Right renal cortex interstitium (tissue), 3 donors: ENCODE results near the gene MALRD1. TPM values are rescaled to one million over a fixed set of nuclear protein-coding genes. Genes with fewer than 3 reads are reported as not detected.

ENCODE experiments used
- DNase-seq, 3 donors: peaks; one replicate each; pipeline ENCODE4 v3.0.0-alpha.2; 2013; ENCODE audit warnings: low read depth in 3 of 3, low spot score in 2 of 3
- polyA plus RNA-seq, 3 donors: library from polyadenylated mRNA; unstranded; fragments of 120-200 nt; gene quantifications; one replicate each; pipeline ENCODE4 v1.2.1, GENCODE V29; 2013; ENCODE audit not compliant: insufficient read length in 3 of 3

Gene MALRD1
- polyA plus RNA-seq, 3 donors, result 1.5 to 2.7 (median 2.4) TPM

- DNase-seq, result no peak
Measured at GRCh38 chr10:19628767-19629560, 580.4 kb downstream of the MALRD1 start.

GRCh38 chr10:19629567-19629966 lies 581.0 kb downstream of the MALRD1 start:
- DNase-seq, result no peak

- no peak for DNase-seq
Measured at GRCh38 chr10:19634163-19634562, 585.6 kb downstream of the MALRD1 start.

GRCh38 chr10:19638182-19638895 lies 589.7 kb downstream of the MALRD1 start:
- peak; percentile 72 to 82 (median 73) for DNase-seq

- DNase-seq, result peak in 1 of 3 donors; percentile 33
Measured at GRCh38 chr10:19638896-19639233, 590.3 kb downstream of the MALRD1 start.

GRCh38 chr10:19640566-19641263 lies 592.1 kb downstream of the MALRD1 start:
- no peak for DNase-seq

GRCh38 chr10:19651549-19651948 lies 602.9 kb downstream of the MALRD1 start:
- no peak for DNase-seq

GRCh38 chr10:19652750-19653149 lies 604.1 kb downstream of the MALRD1 start:
- DNase-seq, result no peak

- DNase-seq, result no peak
Measured at GRCh38 chr10:19653931-19654330, 605.3 kb downstream of the MALRD1 start.

- DNase-seq, result no peak
Measured at GRCh38 chr10:19654576-19654975, 606.0 kb downstream of the MALRD1 start.

- DNase-seq, result no peak
Measured at GRCh38 chr10:19656420-19657042, 607.9 kb downstream of the MALRD1 start.

GRCh38 chr10:19658131-19658530 lies 609.5 kb downstream of the MALRD1 start:
- no peak for DNase-seq

GRCh38 chr10:19658622-19659233 lies 610.1 kb downstream of the MALRD1 start:
- DNase-seq, result no peak

- no peak for DNase-seq
Measured at GRCh38 chr10:19659920-19660655, 611.5 kb downstream of the MALRD1 start.

GRCh38 chr10:19663344-19663743 lies 614.7 kb downstream of the MALRD1 start:
- no peak for DNase-seq

GRCh38 chr10:19668116-19668515 lies 619.5 kb downstream of the MALRD1 start:
- no peak for DNase-seq

GRCh38 chr10:19676063-19676462 lies 627.5 kb downstream of the MALRD1 start:
- no peak for DNase-seq

GRCh38 chr10:19683356-19683755 lies 634.8 kb downstream of the MALRD1 start:
- DNase-seq, result peak in 1 of 3 donors; percentile 15

GRCh38 chr10:19683960-19684359 lies 635.4 kb downstream of the MALRD1 start:
- DNase-seq, result no peak

GRCh38 chr10:19688344-19688743 lies 639.7 kb downstream of the MALRD1 start:
- no peak for DNase-seq
